Measurements from ENCODE around the gene S100A8. TPM values are rescaled to one million over a fixed set of nuclear protein-coding genes. Genes with fewer than 3 reads are reported as not detected.

S100A8 gene
- total RNA-seq: not detected in 2 replicates

DNA sequence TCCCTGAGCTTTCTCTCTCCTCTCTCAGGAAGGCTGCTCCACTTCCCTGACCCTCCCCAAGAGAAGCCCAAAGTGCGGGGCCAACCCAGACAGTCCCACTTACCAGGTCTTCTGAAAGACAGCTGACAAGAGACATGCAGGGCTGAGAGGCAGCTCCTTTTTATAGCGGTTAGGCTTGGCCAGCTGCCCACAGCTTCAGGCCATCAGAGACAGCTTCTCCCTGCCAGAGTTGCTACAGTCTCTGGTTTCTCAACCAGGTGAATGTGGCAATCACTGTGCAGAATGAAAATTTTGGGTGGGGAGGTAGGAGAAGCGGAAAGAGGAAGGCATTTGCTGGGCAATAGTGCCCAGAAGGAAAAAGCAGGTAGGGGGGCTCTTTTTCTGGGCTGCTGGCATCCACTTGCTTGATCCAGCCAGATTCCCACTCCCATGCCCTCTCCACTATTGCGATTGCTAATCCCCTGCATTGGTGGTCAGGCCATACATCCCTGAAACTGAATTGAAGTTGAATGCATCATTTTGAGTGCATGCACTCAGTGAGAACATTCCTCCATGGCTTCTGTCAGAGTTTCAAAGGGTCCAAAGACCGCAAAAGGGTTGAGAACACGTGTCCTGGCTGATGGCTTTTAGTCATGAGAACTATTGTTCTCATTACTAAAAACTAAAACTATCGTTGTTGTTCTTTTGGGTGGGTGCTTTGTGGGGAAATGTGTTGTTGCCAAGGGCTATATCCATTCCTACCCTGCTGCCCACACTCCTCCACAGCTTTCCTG, at the start of gene S100A8:
TSS of gene S100A8 (minus strand) at position 136 of the 773 bp plus-strand sequence. CDS start 538 bp downstream, outside the sequence.
- TF ChIP-seq, protein P1, sequence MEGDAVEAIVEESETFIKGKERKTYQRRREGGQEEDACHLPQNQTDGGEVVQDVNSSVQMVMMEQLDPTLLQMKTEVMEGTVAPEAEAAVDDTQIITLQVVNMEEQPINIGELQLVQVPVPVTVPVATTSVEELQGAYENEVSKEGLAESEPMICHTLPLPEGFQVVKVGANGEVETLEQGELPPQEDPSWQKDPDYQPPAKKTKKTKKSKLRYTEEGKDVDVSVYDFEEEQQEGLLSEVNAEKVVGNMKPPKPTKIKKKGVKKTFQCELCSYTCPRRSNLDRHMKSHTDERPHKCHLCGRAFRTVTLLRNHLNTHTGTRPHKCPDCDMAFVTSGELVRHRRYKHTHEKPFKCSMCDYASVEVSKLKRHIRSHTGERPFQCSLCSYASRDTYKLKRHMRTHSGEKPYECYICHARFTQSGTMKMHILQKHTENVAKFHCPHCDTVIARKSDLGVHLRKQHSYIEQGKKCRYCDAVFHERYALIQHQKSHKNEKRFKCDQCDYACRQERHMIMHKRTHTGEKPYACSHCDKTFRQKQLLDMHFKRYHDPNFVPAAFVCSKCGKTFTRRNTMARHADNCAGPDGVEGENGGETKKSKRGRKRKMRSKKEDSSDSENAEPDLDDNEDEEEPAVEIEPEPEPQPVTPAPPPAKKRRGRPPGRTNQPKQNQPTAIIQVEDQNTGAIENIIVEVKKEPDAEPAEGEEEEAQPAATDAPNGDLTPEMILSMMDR (conservative IDR thresholded peaks at IDR 0.05; ENCODE audit: low read depth, low read length): no peak
- no peak for DNase-seq (ENCODE audit: low read depth)
- no peak within 1 kb of the TSS for H3K4me3 ChIP-seq (ENCODE audit: low read depth, low read length)

DNA sequence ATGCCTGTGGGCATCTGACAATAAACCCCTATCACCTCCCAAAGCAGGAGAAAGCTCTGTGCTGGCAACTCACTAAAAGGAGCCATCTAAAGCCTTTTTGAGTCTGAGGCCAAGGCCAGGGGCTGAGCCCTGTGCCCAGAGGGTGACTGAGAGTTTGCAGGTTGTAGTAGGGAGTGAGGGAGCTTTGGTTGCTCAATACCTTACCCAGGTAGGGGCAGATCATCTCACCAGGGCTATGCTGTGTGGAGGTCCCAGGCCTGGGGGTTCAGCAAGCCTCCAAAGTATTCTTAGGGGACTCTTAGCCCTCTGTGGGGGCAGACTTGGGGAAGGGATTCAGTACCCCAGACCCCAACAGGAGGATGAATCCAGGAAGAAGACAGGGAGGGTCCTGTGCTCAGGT, 48.4 kb upstream of the S100A8 start:
- TF ChIP-seq, protein P1 (conservative IDR thresholded peaks at IDR 0.05; ENCODE audit: low read depth, low read length): no peak
- H3K4me3 ChIP-seq (ENCODE audit: low read depth, low read length): no peak overlapping the region
- DNase-seq (ENCODE audit: low read depth): no peak

DNA sequence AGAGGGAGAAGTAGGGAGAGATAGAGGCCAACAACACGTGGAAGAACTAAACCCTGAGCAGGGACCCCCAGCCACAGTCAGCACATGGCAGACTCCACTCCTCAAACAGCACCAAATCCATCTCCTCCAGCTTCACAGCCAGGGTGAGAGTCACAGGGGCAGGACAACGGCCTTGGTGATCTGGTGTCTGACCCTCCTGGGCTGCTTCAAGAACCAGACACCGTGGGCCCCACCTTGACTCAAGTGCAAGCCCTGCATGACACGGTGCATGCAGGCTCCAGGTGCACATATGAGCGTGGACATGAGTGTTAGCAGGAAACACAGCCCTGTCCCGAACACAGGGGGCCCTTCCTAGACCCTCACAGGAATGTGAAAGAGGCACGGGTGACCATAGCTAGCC, 47.7 kb upstream of the S100A8 start:
- TF ChIP-seq, protein P1 (conservative IDR thresholded peaks at IDR 0.05; ENCODE audit: low read depth, low read length): no peak
- DNase-seq (ENCODE audit: low read depth): no peak
- no peak overlapping the region for H3K4me3 ChIP-seq (ENCODE audit: low read depth, low read length)

DNA sequence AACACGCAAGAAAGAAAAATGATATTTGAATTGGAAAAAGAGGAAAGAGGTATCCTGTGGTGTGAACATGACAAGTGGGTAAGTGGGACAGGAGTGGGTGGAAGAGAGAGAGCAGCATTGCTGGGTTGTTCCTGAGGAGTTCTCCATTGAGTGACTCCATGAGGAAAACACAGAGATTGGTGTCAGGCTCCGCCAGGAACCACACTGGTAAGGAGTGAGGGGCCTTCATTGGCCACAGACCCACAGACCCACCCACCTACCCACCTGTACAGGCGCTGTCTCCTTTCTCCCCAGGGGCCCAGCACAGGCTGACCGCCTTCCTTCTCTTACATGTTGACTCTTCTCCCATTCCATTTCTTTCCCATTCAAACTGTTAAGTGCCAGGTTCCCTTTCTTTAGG, 46.4 kb upstream of the S100A8 start:
- TF ChIP-seq, protein P1 (conservative IDR thresholded peaks at IDR 0.05; ENCODE audit: low read depth, low read length): no peak
- DNase-seq (ENCODE audit: low read depth): no peak

DNA sequence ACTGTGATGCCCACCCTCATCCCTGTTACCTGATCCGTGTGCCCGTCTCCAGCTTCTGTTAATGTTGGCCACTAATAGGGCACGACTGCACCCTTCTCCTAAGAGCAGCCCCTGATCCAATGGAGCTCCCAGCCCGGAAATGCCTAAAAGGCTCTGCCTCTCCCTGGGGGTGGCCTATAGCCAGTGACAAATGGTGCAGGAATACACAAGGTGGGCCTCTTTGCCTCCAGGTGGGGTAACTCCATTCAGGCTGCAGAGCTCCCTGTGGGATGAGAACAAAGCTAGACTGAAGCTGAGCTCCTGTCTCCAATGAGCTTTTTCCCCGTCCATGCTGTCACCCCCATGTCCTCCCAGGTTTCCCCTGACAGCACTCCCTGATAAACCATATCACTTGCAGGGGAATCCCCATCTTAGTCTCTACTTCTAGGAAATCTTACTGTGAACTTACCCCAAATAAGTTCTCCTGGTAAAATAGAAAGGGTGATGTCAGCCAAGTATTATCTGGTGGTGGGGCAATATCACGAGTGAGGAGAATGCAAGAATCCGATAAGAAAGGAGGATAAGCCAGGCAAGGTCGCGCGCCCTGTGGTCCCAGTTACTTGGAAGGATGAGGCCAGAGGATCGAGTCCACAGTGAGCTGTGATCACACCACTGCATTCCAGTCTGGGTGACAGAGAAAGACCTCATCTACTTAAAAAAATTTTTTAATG, 44.0 kb upstream of the S100A8 start:
- no peak overlapping the region for H3K4me3 ChIP-seq (ENCODE audit: low read depth, low read length)
- TF ChIP-seq, protein P1 (conservative IDR thresholded peaks at IDR 0.05; ENCODE audit: low read depth, low read length): no peak
- no peak for DNase-seq (ENCODE audit: low read depth)

More for the DNA sequence above, 46.4 kb upstream of the S100A8 start:
- no peak overlapping the region for H3K4me3 ChIP-seq (ENCODE audit: low read depth, low read length)

DNA sequence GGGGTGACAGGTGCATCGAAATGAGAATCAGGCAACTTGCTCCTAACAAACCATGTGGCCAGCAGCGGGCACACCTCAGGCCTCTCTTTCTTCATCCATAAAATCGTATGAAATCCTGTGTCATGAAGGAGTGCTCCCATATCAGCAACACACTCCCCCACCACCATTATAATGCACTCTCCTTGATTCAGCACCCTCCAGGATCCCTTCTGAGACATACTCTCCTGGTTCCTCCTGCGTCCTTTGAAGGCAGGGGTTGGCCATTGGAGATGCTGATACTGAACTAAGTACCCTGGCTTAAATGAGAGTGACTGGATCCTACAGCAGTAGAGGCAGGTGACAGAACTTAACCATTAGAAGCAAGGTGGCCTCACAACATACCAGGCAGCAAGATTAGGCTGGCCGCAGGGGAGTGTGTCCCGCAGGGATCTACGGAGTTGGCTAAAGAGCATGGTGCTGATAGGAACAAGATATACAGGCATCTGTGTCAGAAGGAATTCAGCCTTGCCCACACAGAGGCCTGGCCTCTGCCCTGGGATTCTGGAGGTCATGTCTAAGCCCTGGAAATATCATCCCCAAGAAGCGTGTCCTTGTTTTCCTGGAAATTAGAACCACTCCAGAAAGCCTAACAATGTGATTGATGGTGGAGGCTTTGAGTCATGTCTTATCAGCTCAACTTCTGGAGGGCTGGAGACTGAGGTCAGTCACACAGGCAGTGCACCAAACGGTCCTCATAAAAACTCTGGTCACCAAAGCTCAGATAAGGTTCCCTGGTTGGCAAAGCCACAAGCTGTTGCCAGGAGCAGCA, 42.2 kb upstream of the S100A8 start:
- no peak overlapping the region for H3K4me3 ChIP-seq (ENCODE audit: low read depth, low read length)
- no peak for DNase-seq (ENCODE audit: low read depth)
- TF ChIP-seq, protein P1 (conservative IDR thresholded peaks at IDR 0.05; ENCODE audit: low read depth, low read length): no peak
